GM19328 (cell line): Measurements from ENCODE around the gene PRKAR1B.
"Not testable (repeated sequence)": the region's sequence is repeated elsewhere in the genome, so short reads cannot be mapped to it uniquely, and the experiment has no call there.

ENCODE experiments used
- ATAC-seq: cut with Tn5 transposase; IDR thresholded peaks from one replicate; pipeline ENCODE4 v1.9.1; 2021; ENCODE audit warnings: mild to moderate bottlenecking, moderate library complexity; ENCODE audit not compliant: unreplicated experiment

The PRKAR1B gene

GRCh38 chr7:757741-758163 lies 30.7 kb upstream of the PRKAR1B start:
- ATAC-seq, result no peak

GRCh38 chr7:756928-757560 lies 30.0 kb upstream of the PRKAR1B start:
- no peak for ATAC-seq

GRCh38 chr7:756231-756927 lies 29.3 kb upstream of the PRKAR1B start:
- ATAC-seq, result no peak

- no peak for ATAC-seq
Measured at GRCh38 chr7:755413-755805, 28.3 kb upstream of the PRKAR1B start.

GRCh38 chr7:754531-755412 lies 27.7 kb upstream of the PRKAR1B start:
- ATAC-seq, result no peak

GRCh38 chr7:753190-753589 lies 26.1 kb upstream of the PRKAR1B start:
- no peak for ATAC-seq

- ATAC-seq, result not testable (repeated sequence)
Measured at GRCh38 chr7:752256-752655, 25.2 kb upstream of the PRKAR1B start.

GRCh38 chr7:751826-752225 lies 24.7 kb upstream of the PRKAR1B start:
- ATAC-seq, result no peak

GRCh38 chr7:750111-750905 lies 23.2 kb upstream of the PRKAR1B start:
- ATAC-seq, result no peak

GRCh38 chr7:749140-749551 lies 22.1 kb upstream of the PRKAR1B start:
- ATAC-seq, result no peak

GRCh38 chr7:748446-748845 lies 21.4 kb upstream of the PRKAR1B start:
- ATAC-seq, result no peak

GRCh38 chr7:747186-747585 lies 20.1 kb upstream of the PRKAR1B start:
- ATAC-seq, result no peak

- ATAC-seq, result no peak
Measured at GRCh38 chr7:746155-747061, 19.3 kb upstream of the PRKAR1B start.

- ATAC-seq, result no peak
Measured at GRCh38 chr7:745431-746154, 18.5 kb upstream of the PRKAR1B start.

GRCh38 chr7:744854-745430 lies 17.9 kb upstream of the PRKAR1B start:
- no peak for ATAC-seq

GRCh38 chr7:744128-744520 lies 17.0 kb upstream of the PRKAR1B start:
- ATAC-seq, result not testable (repeated sequence)

GRCh38 chr7:743341-744127 lies 16.5 kb upstream of the PRKAR1B start:
- ATAC-seq, result not testable (repeated sequence)

GRCh38 chr7:742791-743190 lies 15.7 kb upstream of the PRKAR1B start:
- no peak for ATAC-seq
